ENCODE measurements around the gene FAM227B. TPM values are rescaled to one million over a fixed set of nuclear protein-coding genes. Genes with fewer than 3 reads are reported as not detected.

The FAM227B gene
- total RNA-seq, 2 experiments from 2014 or later = 6.0 to 6.1 TPM

- TF ChIP-seq, protein P1, sequence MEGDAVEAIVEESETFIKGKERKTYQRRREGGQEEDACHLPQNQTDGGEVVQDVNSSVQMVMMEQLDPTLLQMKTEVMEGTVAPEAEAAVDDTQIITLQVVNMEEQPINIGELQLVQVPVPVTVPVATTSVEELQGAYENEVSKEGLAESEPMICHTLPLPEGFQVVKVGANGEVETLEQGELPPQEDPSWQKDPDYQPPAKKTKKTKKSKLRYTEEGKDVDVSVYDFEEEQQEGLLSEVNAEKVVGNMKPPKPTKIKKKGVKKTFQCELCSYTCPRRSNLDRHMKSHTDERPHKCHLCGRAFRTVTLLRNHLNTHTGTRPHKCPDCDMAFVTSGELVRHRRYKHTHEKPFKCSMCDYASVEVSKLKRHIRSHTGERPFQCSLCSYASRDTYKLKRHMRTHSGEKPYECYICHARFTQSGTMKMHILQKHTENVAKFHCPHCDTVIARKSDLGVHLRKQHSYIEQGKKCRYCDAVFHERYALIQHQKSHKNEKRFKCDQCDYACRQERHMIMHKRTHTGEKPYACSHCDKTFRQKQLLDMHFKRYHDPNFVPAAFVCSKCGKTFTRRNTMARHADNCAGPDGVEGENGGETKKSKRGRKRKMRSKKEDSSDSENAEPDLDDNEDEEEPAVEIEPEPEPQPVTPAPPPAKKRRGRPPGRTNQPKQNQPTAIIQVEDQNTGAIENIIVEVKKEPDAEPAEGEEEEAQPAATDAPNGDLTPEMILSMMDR (IDR thresholded peaks at IDR 0.05) = no peak
- Mint-ChIP-seq H3K4me3 (no peak overlapping the region), H3K27me3 (no peaks in the 10 kb centered on the region), H3K36me3 (ENCODE audit: low read depth) (no peaks in the 10 kb centered on the region), H3K9me3 (no peaks in the 10 kb centered on the region), H3K27ac (no peak overlapping the region), H3K4me1 (ENCODE audit: low read depth) (no peaks in the 10 kb centered on the region)
- no peak for DNase-seq
- no peak for ATAC-seq
- CTCF ChIA-PET = interaction anchor here (1.0 kb wide), 1 partner anchor 566 kb away, joined by 3 read pairs; no protein-coding TSS in a partner anchor
- POLR2A ChIA-PET = no interaction called here
- intact Hi-C loops (cut with micrococcal nuclease) = no loop called here
Measured at GRCh38 chr15:49427372-49427771, 193.2 kb downstream of the FAM227B start.

DNA sequence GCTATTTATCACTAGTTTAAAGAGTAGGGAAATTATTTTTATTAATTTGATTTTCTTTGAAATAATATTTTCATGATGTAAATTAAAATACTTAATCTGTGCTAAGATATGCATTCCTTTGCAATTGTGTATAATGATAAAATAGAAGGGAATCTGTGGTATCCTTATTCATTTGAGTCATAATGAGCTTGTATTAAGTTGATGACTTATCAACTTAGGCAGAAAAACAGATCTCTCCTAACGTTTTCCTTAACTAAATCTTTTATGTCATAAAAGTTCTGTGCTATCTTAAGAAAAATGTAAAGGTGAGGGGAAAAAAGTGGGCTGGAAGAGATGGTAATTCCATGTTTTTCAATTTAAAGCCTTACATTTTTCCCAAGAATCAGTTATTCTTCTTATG is 195.7 kb downstream of the FAM227B start:
- TF ChIP-seq, protein P1 (IDR thresholded peaks at IDR 0.05) = no peak
- POLR2A ChIA-PET = no interaction called here
- Mint-ChIP-seq H3K4me1 (ENCODE audit: low read depth) (no peaks in the 10 kb centered on the region), H3K9me3 (no peaks in the 10 kb centered on the region), H3K27ac (no peak overlapping the region), H3K27me3 (no peaks in the 10 kb centered on the region), H3K4me3 (no peak overlapping the region), H3K36me3 (ENCODE audit: low read depth) (no peaks in the 10 kb centered on the region)
- intact Hi-C loops (cut with micrococcal nuclease) = loop anchor here (5.0 kb wide), 1 partner anchor 563 kb away; no protein-coding TSS in a partner anchor
- ATAC-seq = no peak
- no peak for DNase-seq
- CTCF ChIA-PET = no interaction called here

GRCh38 chr15:49423901-49424550 is 196.6 kb downstream of the FAM227B start:
- Mint-ChIP-seq H3K4me3 (no peak overlapping the region), H3K27me3 (no peaks in the 10 kb centered on the region), H3K27ac (no peak overlapping the region), H3K4me1 (ENCODE audit: low read depth) (no peaks in the 10 kb centered on the region), H3K9me3 (no peaks in the 10 kb centered on the region), H3K36me3 (ENCODE audit: low read depth) (no peaks in the 10 kb centered on the region)
- DNase-seq (no peak), ATAC-seq (no peak)
- intact Hi-C loops (cut with micrococcal nuclease) = loop anchor here (5.0 kb wide), 1 partner anchor 562 kb away; no protein-coding TSS in a partner anchor
- TF ChIP-seq, protein P1 (IDR thresholded peaks at IDR 0.05) = no peak
- ChIA-PET POLR2A (no interaction called here), CTCF (interaction anchor here (1.7 kb wide), 1 partner anchor 10 kb away, joined by 7 read pairs; no protein-coding TSS in a partner anchor)

- DNase-seq (no peak), ATAC-seq (no peak)
- TF ChIP-seq, protein P1 (IDR thresholded peaks at IDR 0.05) = no peak
- CTCF ChIA-PET = interaction anchor here (1.1 to 3.1 kb wide), 7 partner anchors 9 to 1071 kb away, joined by 3 to 65 read pairs (median 4); no protein-coding TSS in a partner anchor
- H3K36me3 Mint-ChIP-seq (ENCODE audit: low read depth) = no peaks in the 10 kb centered on the region
- no peak within 1 kb of the TSS for H3K4me3 Mint-ChIP-seq
- no peaks in the 10 kb centered on the region for H3K27me3 Mint-ChIP-seq
- intact Hi-C loops (cut with micrococcal nuclease) = loop anchor here (5.0 kb wide), 1 partner anchor 561 kb away; no protein-coding TSS in a partner anchor
- no peaks in the 10 kb centered on the region for H3K9me3 Mint-ChIP-seq
- no peak within 1 kb of the TSS for H3K27ac Mint-ChIP-seq
- no peaks in the 10 kb centered on the region for H3K4me1 Mint-ChIP-seq (ENCODE audit: low read depth)
- POLR2A ChIA-PET = no interaction called here
Measured at GRCh38 chr15:49423021-49423420, 197.6 kb downstream of the FAM227B start, which contains the start of gene FGF7. Gene FGF7, plus strand, starts transcription at chr15:49423242. Its CDS starts 1,056 bp downstream, at chr15:49424298.

DNA sequence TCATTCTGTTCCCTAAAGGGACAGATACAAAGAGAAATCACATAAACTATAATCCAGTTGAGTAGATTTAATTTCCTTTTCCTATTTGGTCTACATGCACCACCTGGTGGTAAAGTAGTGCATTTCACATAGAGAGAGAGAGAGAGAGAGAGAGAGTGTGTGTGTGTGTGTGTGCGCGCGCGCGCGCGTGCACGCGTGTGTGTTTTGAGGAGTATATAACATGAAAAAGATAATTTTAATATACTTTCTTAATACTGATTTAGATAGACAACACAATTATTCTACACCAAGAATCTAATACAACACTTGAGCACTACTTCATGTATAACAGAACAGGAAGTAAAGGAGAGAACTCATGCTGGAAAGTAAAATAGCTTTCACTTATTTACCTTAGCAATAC is 198.6 kb downstream of the FAM227B start:
- POLR2A ChIA-PET = interaction anchor here (0.9 kb wide), 1 partner anchor 516 kb away, joined by 3 read pairs; no protein-coding TSS in a partner anchor

More for the DNA sequence above, 198.6 kb downstream of the FAM227B start:
- CTCF ChIA-PET = interaction anchor here (0.6 to 3.1 kb wide), 20 partner anchors 8 to 1070 kb away, joined by 3 to 65 read pairs (median 3); no protein-coding TSS in a partner anchor
- intact Hi-C loops (cut with micrococcal nuclease) = loop anchor here (1.0 to 5.0 kb wide), 2 partner anchors 187 to 560 kb away; no protein-coding TSS in a partner anchor
- H3K36me3 Mint-ChIP-seq (ENCODE audit: low read depth) = no peaks in the 10 kb centered on the region
- no peaks in the 10 kb centered on the region for H3K4me1 Mint-ChIP-seq (ENCODE audit: low read depth)
- TF ChIP-seq, protein P1 (IDR thresholded peaks at IDR 0.05) = peak; percentile 80
- ATAC-seq (peak; percentile 71), DNase-seq (peak; percentile 45)
- no peak overlapping the region for H3K27ac Mint-ChIP-seq
- H3K9me3 Mint-ChIP-seq = no peaks in the 10 kb centered on the region
- H3K27me3 Mint-ChIP-seq = no peaks in the 10 kb centered on the region
- no peak overlapping the region for H3K4me3 Mint-ChIP-seq
